CD4-positive, alpha-beta T cell treated with Interleukin-21 for 1 hour (primary cell): ENCODE data around the gene JADE3.

Source experiments
- DNase-seq: peaks from one replicate; pipeline ENCODE4 v3.0.0-alpha.2; 2020

The JADE3 gene

DNA sequence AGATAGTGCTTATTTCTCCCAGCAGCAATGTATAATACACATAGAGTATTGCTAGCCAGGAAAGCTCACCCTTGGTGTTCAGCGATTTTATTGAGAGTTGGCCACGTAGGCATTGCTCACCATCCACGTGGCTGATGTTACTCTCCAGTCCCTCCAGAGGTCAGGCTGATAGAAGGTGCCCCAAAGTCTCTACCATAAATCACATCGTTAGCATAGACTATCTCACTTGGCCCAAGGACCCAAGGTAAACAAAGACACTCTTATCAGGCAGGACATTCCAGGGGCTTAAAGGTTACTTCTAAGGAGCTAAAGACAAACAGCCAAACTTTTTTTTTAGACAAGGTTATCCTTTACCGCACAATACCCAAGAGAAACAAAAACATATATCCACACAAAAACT, 135.8 kb downstream of the JADE3 start:
- DNase-seq: no peak

DNA sequence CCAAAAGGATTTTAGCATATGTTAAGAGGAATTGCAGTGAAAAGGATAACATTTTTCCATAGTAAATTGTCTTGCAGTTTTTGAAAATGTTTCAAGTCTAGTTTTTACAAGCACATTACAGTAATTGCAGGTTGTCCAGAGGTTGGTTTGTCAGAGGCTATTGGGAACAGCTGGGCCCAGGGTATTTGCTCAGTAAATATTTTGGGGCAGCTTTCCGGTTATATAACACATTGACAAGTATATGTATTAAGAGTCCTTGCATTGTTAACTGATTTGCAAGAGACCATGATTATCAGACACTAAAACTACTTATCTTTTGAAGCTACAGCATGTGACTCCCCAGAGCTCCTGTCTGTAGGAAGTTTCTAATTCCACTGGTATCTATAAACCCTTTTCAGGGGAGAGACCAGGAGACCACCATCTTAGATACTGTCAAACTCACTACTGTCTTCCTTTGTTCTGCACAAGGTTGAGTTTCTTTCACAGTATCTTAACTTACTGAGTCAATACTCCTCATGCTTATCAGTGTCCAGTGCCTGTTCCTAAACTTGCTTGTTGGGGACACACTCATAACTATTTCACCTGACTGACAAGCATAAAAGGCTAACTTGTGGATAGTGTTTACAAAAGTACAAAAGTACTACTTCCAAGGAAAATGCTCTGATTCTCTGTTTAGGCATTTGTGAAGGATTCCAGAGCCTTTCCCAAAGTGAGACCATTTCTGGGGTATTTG, 147.1 kb downstream of the JADE3 start:
- DNase-seq: no peak

DNA sequence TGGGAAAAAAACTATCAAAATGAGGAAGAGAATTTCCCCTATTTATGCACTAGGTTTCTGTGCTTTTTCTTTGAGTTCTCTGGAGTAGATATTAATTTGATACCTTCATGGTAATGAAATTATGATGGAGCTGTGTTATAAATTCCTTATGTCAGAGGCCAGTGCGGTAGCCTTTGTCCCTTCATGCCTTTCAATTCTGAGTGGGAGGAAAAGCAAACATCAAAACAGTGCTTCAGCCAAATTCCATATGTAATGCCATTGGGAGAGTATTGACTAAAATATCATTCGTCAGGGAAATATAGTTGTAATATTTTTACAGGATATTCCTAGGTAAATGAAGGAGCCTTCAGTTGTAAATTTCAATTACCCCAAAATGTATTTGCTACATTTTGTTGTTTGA, 148.5 kb downstream of the JADE3 start:
- no peak for DNase-seq

DNA sequence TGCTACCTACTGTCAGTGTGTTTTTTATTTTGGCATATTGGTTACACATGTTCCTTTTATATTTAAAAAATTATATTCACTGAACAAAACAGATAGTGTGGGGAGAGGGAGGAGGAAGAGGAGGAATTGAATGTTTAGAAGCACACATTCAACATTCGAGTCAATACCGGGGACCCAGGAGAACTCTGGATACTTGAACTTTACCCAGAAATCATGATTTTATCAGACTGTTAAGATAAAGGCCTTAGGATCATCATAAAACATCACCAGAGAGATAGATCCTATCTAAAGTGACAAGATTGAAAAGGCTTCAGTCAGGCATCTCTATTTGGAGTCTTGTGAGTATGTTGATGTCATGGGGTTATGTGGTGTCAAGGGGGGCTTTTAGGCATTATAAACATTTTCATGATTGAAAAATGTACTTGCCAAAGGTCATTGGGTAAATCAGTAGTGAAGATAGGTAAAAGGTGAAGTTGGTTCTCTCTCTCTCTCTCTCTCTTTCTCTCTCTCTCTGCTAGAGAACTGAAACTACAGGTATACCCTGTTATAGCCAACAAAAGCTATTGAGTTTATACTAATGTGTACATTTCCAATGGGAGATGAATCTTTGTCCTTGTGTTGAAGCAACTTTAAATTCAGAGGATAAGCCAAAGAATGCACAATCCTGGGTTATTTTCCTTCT, 149.2 kb downstream of the JADE3 start:
- DNase-seq: no peak

DNA sequence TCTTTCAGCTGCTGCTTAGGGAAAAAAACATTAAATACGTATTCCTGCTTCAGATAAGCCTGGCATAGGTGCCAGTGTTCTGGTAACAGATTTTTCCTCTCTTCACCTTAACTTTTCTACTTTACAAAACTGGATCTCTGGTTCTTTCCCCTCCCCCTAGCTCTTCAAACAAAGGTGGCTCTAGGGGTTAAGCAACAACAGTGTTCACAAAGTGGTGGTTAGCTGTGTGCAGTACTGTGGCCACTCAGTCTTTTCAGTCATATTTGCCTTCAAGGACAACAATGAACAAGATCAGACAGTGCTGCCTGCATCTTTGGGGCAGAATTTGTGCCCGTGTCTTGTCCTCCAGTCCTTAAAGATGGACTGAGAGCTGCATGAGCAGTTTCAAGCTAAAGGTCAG, 151.0 kb downstream of the JADE3 start:
- no peak for DNase-seq

DNA sequence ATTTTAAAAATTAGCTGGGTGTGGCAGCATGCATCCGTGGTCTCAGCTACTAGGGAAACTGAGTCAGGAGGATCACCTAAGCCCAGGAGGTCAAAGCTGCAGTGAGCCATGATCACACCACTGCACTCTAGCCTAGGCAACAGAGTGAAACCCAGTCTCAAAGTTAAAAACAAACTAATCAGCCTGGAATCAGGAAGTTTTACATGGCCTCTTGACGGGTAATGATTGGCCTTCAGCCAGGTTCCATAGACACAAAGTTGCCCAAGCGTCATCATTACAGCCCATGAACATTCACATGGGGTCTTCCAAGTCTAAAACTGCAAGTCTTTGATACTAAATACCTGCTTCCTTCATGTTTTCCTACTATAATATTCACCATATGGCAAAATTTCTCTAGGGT, 156.0 kb downstream of the JADE3 start:
- DNase-seq: no peak

DNA sequence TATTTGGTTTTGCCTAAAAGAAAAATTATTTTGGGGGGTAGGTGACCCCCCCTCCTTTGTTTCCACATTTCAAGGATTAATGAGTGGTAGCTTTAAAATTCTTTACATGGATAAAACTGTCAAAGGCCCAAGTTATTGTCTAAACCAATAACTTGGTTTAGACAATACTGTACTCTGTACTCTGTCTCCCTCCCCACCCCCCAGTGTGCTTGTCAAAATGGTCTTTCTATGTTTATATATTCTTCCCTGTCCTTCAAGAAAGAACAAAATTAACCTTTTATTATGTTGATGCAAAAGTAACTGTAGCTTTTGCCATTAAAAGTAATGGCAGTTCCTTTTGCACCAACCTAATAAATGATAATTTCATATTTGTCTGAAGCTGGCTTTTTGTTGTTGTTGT, 156.5 kb downstream of the JADE3 start:
- DNase-seq: no peak

DNA sequence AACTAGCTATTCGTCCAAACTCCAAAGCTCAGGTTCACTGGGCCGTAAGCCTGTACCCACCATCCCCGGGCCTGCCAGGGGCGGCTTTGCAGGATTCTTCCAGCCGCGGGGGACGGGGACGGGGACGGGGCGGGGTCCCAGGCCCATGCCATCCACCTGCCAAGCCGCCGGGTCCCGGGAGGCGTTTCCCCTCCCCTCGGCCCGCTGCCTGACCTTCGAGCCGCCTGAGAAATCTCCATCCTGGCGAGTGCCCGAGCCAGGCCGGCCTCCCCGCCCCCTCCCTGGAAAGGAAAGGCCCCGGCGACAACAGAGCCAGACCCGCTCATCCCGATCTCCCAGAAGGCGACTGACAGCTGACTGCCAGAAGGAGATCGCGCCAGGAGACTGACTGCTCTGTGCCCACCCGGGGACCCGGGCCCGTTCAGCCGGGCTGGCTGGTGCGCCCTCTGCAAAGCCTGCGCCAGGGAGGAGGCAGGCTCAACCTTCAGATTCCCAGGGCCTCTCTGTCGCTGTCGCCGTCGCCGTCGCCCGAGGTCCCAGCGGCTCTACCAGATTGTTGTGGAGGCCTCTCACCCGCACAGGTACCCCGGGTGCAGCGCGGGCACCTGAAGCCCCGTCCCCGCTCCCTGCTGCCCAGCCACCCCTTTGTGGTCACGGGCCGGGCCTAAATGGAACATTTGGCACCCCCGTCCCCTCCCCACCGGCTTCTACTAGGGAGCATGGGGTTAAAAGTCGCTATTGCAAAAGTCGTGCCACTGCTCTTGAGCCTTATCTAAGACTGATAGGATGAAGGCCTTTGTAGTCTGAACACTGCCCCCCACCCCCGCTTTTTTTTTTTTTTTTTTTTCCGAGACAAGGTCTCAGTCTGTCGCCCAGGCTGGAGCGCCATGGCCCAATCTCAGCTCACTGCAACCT, 166.2 kb downstream of the JADE3 start, which contains the start of gene RGN:
Gene RGN (plus strand): TSS at position 315 of the 915 bp plus-strand sequence. CDS start 2,702 bp downstream, outside the sequence.
- DNase-seq: no peak

DNA sequence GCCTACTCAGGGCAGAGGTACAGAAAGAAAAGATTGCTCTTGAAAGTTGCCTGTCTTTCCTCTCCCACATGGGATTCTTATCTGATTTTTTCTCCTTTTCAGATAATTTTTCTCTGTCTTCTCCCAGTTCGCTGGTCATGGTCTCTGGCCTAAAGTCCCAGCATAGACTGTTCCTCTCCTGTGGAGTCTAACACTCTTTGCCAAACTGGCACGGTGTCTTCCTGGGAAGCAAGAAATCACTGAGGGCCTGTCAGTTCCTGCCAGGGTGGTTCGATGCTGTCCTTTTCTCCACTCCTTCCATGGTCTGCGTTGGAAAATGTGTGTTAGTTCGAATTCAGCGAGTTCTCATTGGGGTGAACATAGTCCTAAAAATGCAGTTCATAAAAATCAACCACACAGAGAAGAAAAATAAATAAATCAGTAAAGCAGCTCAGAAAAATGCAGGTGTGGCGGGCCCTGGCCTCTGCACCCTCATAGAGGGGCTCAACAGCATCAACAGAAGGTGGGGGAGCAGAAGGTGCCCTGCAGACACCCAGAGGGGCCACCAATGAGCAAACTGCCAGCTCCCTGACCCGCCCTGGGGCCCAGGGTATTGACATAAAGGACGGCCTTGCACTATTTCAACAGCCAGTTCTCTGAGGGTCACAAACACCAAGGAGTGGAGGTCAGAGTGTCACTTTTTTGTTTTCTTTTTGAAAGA, 168.1 kb downstream of the JADE3 start:
- DNase-seq: no peak

DNA sequence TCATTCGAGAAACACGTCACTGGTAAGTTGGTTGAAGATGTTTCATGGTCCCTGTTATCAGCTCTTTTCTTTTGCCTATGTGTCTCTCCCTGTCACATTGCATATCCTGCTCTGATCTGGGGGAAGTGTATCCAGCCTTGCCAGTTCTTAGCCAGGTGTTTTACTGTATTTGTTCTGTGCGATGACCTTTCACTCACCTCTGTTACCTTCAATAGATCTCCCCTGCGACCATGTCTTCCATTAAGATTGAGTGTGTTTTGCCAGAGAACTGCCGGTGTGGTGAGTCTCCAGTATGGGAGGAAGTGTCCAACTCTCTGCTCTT, 168.7 kb downstream of the JADE3 start:
- no peak for DNase-seq

DNA sequence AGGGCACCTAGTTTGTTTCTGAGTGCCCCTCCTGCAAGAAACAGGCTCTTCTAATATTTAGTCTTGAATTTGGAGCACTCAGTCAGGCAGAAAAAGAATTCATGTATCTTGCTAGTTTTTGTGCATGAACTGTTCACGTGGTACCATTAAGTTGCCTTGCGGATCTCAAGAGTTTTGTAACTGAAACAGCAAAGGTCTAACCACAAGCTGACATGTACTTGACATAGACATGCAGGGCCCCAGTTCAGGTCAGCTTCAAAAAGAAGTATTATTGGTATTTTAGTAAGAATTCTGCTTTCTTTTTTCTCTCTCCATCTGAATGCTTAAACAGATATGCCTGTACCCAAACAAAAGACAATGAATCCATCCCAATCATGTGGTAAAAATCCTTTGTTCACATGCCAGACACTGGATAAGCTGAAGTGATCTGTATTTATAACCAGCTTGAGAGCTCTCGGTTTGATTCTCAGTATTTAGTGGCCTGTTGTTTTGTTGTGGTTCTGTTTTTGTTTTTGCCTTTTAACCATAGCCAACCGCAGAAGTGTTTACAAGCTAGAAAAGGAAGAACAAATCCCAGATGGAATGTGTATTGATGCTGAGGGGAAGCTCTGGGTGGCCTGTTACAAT, 179.0 kb downstream of the JADE3 start:
- DNase-seq: no peak

DNA sequence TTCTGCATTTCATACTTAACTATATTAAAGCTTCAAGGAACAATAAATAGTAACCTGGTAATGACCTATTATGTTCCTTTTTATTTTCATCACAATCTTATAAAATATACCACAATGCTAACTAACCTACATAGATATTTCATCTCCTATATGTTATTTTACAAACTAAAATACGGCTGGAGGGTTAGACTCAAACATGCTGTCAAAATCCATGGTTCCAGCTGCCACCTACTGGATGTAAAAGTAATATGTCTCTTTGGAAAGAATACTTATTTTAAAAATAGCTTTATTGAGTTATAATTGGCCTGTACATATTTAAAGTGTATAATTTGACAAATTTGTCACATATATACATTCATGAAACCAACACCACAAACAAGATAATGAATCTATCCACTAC, 181.0 kb downstream of the JADE3 start:
- peak; percentile 27 for DNase-seq

DNA sequence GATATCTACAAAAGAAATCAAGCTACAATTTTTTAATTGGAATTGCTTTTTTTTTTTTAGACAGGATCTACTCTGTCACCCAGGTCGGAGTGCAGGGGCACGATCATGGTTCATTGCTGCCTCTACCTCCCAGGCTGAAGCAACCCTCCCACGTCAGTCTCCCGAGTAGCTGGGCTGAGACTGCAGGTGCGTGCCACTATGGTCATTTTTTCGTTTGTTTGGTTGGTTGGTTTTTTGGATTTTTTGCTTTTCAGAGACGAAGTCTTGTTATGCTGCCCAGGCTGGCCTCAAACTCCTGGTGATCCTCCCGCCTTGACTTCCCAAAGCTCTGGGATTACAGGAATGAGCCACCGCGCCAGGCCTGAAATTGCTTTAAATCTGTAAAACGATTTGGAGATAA, 181.6 kb downstream of the JADE3 start:
- no peak for DNase-seq

DNA sequence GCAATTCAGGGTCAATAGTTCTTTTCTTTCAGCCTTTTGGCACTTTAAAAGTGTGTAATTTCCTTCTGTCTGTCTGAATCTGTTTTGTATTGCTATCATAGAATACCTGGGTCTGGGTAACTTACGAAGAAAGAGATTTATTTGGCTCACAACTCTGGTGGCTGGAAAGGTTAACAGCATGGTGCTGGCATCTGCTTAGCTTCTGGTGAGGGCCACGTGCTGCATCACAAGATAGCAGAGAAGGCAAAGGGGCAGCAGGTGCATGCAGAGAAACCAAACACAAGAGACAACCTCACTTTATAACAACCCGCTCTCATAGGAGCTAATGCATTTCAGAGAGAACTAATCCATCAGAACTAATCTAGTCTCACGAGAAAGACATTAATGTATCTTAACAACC, 184.8 kb downstream of the JADE3 start:
- no peak for DNase-seq

DNA sequence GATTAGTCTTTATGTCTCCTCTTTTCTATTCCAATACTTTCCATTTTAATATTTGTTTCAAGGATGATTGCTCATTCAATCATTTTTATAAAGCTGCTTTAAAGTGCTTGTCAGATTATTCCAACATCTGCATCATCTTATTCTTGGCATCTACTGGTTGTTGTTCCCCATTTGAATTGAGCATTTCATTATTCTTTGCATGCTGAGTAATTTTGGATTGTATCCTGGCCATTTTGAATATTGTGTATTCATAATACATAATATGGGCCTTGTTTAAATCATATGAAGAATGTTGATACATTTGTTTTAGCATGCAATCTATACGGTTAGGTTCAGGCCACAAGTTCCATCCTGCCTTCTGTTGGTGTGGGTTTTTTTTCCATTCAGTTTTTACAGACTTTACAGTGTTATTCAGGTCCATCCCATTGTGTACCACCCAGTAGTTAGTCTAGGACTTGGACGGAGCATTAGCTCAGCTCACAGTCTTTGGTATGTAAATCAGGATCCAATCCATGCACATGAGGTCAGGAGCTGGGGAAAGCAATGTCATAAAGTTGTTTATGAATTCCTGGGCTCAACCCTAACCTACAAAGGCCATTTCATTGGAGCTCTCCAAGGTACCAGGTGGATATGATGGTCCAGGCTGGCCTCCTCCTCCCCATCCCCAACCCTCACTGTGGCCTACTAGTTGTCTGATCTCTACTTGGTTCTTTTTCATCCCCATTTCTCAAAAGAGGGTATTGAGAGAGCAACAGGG, 186.3 kb downstream of the JADE3 start:
- DNase-seq: no peak

DNA sequence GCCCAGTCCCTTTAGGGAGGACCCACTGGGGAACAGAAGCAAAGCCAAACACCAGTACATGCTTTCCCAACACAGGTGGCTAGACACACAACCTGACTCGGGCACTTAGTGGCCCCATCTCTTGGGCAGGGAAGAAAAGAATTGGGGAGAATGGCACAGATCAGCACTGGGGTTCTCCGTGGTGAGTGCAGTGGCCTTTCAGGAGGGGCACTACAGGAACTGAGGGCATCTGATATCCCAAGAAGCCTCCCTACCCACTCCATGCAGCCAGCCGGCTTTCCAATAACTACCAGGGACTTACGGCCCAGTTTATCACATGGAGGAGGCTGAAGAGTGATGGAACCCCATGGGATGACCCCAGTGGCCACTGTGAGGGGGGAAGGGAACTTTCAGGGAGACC, 189.0 kb downstream of the JADE3 start:
- no peak for DNase-seq
